Measurements from ENCODE around the gene MIA.
"Not testable (repeated sequence)": the region's sequence is repeated elsewhere in the genome, so short reads cannot be mapped to it uniquely, and the experiment has no call there.

Gene MIA

GRCh38 chr19:40804783-40805242 is 29.5 kb downstream of the MIA start:
- DNase-seq, result no peak

DNA sequence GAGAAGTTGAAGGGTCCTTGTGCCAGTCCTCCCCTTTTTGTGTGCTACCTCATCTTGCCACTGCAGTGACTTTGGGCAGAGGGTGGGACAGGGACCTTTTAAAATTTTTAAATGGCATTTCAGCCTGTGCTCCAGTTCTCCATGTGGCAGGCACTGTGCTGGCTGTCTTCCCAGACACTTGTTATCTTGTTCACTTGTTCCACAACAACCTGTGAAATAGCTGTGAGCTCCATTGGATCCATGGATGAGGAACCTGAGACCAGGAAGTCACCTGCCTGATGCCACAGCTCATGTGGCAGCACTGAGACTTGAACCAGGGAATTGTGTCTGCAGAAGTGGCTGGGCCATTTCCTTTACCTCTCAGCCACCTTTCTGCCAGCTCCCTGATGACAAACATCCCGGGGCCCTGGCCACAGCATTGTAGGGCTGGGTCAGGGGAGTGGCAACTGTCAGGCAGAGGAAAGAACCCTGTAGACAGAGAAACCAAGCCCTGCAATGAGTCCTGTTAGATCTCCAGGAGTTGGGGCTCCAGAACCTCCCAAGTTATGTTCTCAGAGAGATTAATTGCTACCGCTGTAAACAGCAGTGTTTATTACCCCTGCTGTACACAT is 30.0 kb downstream of the MIA start:
- DNase-seq, result no peak

DNA sequence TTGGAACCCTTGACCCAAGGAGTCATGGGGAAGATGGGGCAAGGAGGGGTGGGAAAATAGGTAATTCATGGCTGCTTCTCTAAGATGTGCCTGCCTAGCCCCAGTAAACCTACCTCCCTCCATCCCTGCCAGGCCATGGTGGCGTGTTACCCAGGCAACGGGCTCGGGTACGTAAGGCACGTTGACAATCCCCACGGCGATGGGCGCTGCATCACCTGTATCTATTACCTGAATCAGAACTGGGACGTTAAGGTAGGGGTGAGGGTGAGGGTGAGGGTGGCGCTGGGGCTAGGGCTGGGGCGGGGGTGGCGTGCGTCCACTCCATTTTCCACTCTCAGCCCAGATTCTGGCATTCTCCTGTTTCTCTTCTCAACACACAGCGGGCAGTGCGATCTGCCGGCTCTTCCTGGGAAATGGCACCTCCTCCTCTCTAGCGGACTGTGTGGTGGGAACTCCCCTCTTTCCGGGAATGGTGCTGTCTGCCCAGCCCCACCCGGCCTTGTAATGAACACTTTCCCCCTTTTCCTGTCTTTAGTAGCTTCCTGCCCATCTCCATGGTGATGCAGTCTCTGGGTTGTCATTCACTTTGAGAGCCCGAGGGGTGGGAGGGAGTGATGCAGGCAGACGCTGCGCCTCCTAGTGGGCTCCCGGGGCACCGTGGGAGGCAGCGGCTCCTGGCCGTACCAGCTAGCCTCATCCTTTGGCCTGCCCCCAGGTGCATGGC is 31.3 kb downstream of the MIA start:
- DNase-seq, result peak; percentile 67

- no peak for DNase-seq
These were observed 32.1 kb downstream of the MIA start for GRCh38 chr19:40807147-40808020.

DNA sequence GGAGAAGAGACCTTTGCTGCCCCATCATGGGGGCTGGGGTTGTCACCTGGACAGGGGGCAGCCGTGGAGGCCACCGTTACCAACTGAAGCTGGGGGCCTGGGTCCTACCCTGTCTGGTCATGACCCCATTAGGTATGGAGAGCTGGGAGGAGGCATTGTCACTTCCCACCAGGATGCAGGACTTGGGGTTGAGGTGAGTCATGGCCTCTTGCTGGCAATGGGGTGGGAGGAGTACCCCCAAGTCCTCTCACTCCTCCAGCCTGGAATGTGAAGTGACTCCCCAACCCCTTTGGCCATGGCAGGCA is 32.7 kb downstream of the MIA start:
- DNase-seq, result no peak

DNA sequence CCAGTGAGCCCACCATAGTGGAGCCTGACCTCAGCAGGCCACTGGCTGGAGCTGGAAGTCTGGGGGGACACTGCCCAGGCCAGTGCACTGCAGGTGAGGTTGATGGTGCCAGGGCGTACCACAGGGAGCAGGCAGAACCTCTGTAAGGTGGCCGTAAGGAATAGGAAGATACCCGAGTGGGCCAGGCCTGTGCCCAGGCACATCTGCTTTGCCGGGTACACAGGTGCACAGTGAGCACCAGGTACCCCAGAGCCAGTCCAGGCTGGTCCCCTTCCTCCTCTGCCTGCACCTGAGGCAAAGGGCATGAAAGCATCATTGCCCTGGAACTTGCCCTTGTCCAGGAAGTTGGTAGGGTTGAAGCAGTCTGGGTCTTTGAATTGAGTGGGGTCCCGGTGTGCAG is 33.2 kb downstream of the MIA start:
- no peak for DNase-seq

- DNase-seq, result no peak
These were observed 34.2 kb downstream of the MIA start for GRCh38 chr19:40809358-40810086.

- DNase-seq, result no peak
These were observed 34.8 kb downstream of the MIA start for GRCh38 chr19:40810160-40810559.

DNA sequence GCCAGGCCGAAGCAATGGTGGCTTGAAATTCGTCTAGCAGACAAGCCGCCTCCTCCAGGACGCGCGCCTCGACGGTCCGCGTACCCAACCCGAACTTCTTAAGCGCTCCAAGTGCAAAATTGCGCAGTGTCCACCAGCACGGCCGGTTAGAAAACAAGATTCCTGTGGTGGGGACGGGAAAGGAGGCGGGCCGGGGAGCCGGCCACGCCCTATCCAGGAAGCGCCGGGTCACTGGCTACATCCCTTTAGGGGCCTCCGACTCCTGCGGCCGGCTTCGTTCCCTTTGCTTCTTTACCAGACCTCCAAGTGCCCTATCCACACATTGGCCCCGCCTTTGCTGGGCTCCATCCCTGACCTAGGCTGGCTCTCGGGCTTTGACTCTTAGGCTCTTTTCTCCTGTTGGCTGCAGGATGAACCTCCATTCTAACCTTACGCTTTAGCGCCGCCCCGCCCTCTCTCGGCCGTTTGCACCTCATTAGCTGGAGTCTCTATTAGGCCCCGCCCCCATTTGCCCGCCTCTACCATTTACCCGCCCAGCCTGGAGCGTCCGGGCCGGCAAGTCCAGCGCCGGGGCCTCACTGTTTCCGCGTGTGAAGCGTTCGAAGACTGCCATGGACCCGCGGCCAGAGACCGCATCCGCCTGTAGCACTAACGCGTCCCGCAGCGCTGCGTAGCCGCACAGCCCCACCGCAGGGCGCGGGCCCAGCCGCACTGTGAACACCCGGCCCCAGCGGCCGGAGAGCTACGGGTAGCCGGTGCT is 35.5 kb downstream of the MIA start:
- DNase-seq, result not testable (repeated sequence)

- no peak for DNase-seq
These were observed 36.4 kb downstream of the MIA start for GRCh38 chr19:40811478-40812341.

DNA sequence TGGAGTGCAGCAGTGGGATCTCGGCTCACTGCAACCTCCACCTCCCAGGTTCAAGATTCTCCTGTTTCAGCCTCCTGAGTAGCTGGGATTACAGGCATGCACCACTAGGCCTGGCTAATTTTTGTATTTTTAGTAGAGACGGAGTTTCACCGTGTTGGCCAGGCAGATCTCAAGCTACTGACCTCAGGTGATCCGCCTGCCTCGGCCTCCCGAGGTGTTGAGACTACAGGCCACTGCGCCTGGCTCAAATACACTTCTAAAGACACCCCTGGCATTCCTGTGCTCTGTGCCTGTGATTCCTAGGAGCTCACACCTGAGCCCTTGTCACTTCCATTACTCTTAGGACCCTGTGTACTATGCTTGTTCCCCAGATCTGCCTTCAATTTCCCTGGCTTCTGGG is 37.2 kb downstream of the MIA start:
- DNase-seq, result not testable (repeated sequence)

- no peak for DNase-seq
These were observed 37.9 kb downstream of the MIA start for GRCh38 chr19:40813182-40813581.

- DNase-seq, result no peak
These were observed 39.9 kb downstream of the MIA start for GRCh38 chr19:40815223-40815622.

DNA sequence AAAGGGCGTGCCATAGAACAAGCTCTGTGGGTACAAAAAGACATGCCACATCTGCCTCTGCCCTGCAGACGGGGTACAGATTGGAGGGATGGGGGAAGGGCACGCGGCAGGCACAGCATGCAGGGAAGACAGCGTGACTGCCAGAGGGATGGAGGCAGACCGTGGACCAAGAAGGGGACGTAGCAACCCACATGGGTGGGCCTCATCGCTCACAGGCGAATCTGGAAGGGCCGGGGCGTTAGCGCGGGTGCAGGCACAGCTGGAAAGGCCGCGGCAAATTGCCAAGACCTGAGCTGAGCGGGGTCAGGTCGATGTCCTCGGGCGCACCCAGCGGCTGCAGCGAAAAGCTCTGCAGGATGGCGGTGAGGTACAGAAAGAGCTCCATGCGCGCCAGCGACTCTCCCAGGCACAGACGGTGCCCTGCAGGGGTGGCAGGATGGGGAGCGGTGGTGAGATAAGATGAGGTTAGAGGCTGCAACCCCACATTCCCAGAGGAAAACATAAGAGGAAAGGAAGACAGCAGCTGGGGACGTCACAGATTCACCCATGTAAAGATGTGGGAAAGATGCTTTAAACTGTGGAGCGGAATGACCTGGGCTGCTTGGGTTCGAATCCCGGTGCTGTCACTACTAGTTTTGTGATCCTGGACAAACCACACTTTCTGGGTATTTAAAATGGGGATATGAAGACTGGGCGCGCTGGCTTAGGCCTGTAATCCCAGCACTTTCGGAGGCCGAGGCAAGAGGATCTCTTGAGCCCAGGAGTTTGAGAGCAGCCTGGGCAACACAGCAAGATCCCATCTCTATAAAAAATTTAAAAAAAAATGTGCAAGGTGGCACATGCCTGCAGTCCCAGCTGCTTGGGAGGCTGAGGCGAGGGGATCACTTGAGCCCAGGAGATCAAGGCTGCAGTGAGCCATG is 43.4 kb downstream of the MIA start:
- DNase-seq, result peak; percentile 65

- peak; percentile 68 for DNase-seq
These were observed 44.3 kb downstream of the MIA start for GRCh38 chr19:40819479-40820234.

GRCh38 chr19:40822161-40822560 is 46.8 kb downstream of the MIA start:
- DNase-seq, result no peak

DNA sequence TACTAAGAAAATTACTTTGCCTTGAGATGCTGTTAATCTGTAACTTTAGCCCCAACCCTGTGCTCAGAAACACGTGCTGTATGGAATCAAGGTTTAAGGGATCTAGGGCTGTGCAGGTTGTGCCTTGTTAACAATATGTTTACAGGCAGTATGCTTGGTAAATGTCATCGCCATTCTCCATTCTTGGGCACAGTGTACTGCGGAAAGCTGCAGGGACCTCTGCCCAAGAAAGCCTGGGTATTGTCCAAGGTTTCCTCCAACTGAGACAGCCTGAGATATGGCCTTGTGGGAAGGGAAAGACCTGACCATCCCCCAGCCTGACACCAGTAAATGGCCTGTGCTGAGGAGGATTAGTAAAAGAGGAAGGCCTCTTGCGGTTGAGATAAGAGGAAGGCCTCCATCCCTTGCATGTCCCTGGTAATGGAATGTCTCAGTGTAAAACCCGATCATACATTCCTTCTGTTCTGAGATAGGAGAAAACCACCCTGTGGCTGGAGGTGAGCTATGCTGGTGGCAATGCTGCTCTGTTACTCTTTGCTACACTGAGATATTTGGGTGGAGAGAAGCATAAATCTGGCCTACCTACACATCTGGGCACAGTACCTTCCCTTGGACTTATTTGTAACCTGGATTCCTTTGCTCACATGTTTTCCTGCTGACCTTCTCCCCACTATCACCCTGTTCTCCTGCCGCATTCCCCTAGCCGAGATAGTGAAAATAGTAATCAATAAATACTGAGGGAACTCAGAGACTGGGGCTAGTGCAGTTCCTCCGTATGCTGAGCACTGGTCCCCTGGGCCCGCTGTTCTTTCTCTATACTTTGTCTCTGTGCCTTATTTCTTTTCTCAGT is 47.6 kb downstream of the MIA start:
- DNase-seq, result not testable (repeated sequence)

DNA sequence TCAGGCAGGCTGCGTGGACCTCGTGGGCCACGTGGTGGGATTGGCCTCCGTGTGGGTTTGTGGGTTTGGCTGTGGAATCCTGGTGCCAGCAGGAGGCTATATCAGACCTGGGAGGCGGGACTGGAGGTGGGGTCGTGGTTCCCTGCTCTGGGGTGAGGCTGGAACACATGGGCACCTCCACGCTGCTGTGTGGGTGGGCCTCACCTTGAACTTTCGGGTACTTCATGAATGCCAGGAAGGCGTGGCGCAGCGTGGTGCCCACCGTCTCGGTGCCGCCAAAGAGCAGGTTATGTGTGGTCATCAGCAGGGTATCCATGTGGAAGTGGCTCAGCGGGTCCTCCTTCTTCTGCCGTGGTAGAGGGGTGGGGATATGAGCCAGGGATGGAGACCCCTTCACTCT is 49.6 kb downstream of the MIA start:
- DNase-seq, result not testable (repeated sequence)
